Astrocyte (in vitro differentiated cells and primary cell): Measurements from ENCODE around the gene NDUFAF5. TPM values are rescaled to one million over a fixed set of nuclear protein-coding genes. Genes with fewer than 3 reads are reported as not detected.

Source experiments
- DNase-seq: peaks from one replicate; pipeline ENCODE4 v3.0.0-alpha.2; 2010; ENCODE audit warnings: low read depth
- FAIRE-seq: peaks from 2 replicates; lab custom pipeline; 2011; peaks lifted over from hg19 to GRCh38; lab: Jason Lieb, UNC
- H2AFZ ChIP-seq: 2 replicates; pipeline ENCODE4 v1.6.0; 2012; ENCODE audit warnings: low read depth, low read length, inconsistent platforms
- H3K27ac ChIP-seq: 2 replicates; pipeline ENCODE4 v1.5.1; 2011; ENCODE audit warnings: low read depth, low read length, inconsistent platforms
- H3K27me3 ChIP-seq: 2 replicates; pipeline ENCODE4 v1.6.0; 2011; ENCODE audit warnings: low read length, inconsistent platforms; ENCODE audit not compliant: insufficient read depth
- H3K36me3 ChIP-seq: 2 replicates; pipeline ENCODE4 v1.5.1; 2011; ENCODE audit warnings: low read length, inconsistent platforms; ENCODE audit not compliant: insufficient read depth
- H3K4me1 ChIP-seq: 2 replicates; pipeline ENCODE4 v1.5.1; 2011; ENCODE audit warnings: low read length, inconsistent platforms; ENCODE audit not compliant: insufficient read depth
- H3K4me2 ChIP-seq: 2 replicates; pipeline ENCODE4 v1.6.0; 2012; ENCODE audit warnings: low read length, inconsistent platforms
- H3K4me3 ChIP-seq: 2 replicates; pipeline ENCODE4 v1.5.1; 2011; ENCODE audit warnings: low read depth, mild to moderate bottlenecking, low read length, inconsistent platforms; ENCODE audit not compliant: insufficient read depth
- H3K79me2 ChIP-seq: 2 replicates; pipeline ENCODE4 v1.6.0; 2012; ENCODE audit warnings: mild to moderate bottlenecking, low read length, inconsistent platforms; ENCODE audit not compliant: insufficient read depth
- H3K9ac ChIP-seq: 2 replicates; pipeline ENCODE4 v1.6.0; 2012; ENCODE audit warnings: mild to moderate bottlenecking, low read length, inconsistent platforms
- H3K9me3 ChIP-seq: 2 replicates; pipeline ENCODE4 v1.5.1; 2012; ENCODE audit warnings: low read depth, mild to moderate bottlenecking, low read length, inconsistent platforms; ENCODE audit not compliant: insufficient read depth
- H4K20me1 ChIP-seq: 2 replicates; pipeline ENCODE4 v1.6.0; 2012; ENCODE audit warnings: low read length, inconsistent platforms; ENCODE audit not compliant: insufficient read depth
- H3K27ac Mint-ChIP-seq: one replicate; pipeline ENCODE4 v1.8.0; 2021; ENCODE audit warnings: mild to moderate bottlenecking, mixed read lengths; ENCODE audit not compliant: unreplicated experiment
- H3K27me3 Mint-ChIP-seq: one replicate; pipeline ENCODE4 v1.8.0; 2021; ENCODE audit warnings: low read depth, mixed read lengths; ENCODE audit not compliant: unreplicated experiment
- H3K36me3 Mint-ChIP-seq: one replicate; pipeline ENCODE4 v1.8.0; 2021; ENCODE audit warnings: low read depth, mixed read lengths; ENCODE audit not compliant: unreplicated experiment
- H3K4me1 Mint-ChIP-seq: one replicate; pipeline ENCODE4 v1.8.0; 2021; ENCODE audit warnings: low read depth, mixed read lengths; ENCODE audit not compliant: unreplicated experiment
- H3K4me3 Mint-ChIP-seq: one replicate; pipeline ENCODE4 v1.8.0; 2021; ENCODE audit warnings: mild to moderate bottlenecking, moderate library complexity, mixed read lengths; ENCODE audit not compliant: unreplicated experiment
- H3K9me3 Mint-ChIP-seq: one replicate; pipeline ENCODE4 v1.8.0; 2021; ENCODE audit warnings: mild to moderate bottlenecking, mixed read lengths; ENCODE audit not compliant: unreplicated experiment
- CTCF ChIP-seq: IDR thresholded peaks from 2 replicates; pipeline ENCODE4 v1.5.1; 2011; ENCODE audit warnings: low read depth, mild to moderate bottlenecking, inconsistent platforms, low read length, moderate library complexity; ENCODE audit not compliant: insufficient read depth
- EZH2 ChIP-seq: IDR thresholded peaks from 2 replicates; pipeline ENCODE4 v1.6.1; 2012; ENCODE audit warnings: mild to moderate bottlenecking, low read length, inconsistent platforms; ENCODE audit not compliant: insufficient read depth
- total RNA-seq: library from RNA; stranded (reverse); gene quantifications from 2 replicates; pipeline ENCODE4 v1.2.1, GENCODE V29; 2021

NDUFAF5 gene
- total RNA-seq, 1 donor from 2014 or later = 31.6 TPM

DNA sequence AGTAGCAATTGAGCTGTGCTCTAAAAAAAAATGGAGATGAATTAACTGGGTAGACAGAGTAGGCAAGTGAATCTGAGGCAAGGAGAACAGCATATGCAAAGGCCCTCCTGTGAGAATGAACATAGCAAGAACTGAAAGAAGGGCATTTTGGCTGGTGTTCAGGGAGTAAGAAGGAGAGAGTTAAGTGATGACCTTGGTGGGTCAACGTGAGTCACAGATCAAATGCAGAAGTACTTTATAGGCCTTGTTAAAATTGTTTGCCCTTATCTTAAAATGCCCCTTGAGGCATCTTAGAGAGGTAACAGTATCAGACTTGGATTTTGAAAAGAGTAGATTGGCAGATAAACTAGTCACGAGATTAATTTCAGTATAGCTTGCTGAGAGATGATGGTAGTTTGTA lies 24.5 kb downstream of the NDUFAF5 start:
- no peak for DNase-seq
- H3K27me3 Mint-ChIP-seq = no peaks in the 10 kb centered on the region
- Histone ChIP-seq H3K4me2 (no peak overlapping the region), H4K20me1 (peaks cover 6% of the 10 kb centered on the region), H3K79me2 (no peaks in the 10 kb centered on the region), H3K27ac (no peak overlapping the region), H3K4me3 (no peak overlapping the region), H3K4me1 (no peaks in the 10 kb centered on the region), H3K9ac (no peak overlapping the region), H3K27me3 (no peaks in the 10 kb centered on the region), H2AFZ (no peak overlapping the region), H3K36me3 (peaks cover 48% of the 10 kb centered on the region), H3K9me3 (no peaks in the 10 kb centered on the region)
- no peak overlapping the region for H3K4me3 Mint-ChIP-seq
- H3K4me1 Mint-ChIP-seq = no peaks in the 10 kb centered on the region
- H3K27ac Mint-ChIP-seq = no peak overlapping the region
- peaks cover 6% of the 10 kb centered on the region for H3K36me3 Mint-ChIP-seq
- FAIRE-seq = no peak
- H3K9me3 Mint-ChIP-seq = no peaks in the 10 kb centered on the region
- no peak for TF ChIP-seq CTCF
- no peak for TF ChIP-seq EZH2

DNA sequence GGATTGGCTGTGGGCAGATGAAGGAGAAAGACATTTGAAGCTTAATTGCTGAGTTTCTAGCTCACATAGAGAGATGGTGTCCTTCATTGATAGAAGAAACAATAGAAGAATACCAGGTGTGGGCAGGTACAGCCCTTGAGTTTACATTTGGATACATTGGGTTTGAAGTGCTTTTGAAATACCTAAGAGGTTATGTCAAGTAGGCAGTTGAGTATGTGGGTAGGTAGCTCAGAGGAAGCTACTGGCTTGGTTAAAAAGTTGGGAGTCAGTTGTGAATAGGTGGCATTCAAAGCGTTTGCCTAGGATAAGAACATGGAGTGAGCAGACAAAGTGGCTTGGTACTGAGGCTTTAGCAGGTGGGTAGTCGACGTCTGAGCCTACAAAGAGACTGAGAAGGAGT lies 25.0 kb downstream of the NDUFAF5 start:
- H3K4me2 ChIP-seq = no peak overlapping the region
- H3K27me3 ChIP-seq = no peaks in the 10 kb centered on the region
- H3K4me3 ChIP-seq = no peak overlapping the region
- no peaks in the 10 kb centered on the region for H3K4me1 ChIP-seq
- FAIRE-seq = no peak
- H3K36me3 Mint-ChIP-seq = peaks cover 6% of the 10 kb centered on the region
- DNase-seq = no peak
- H3K27ac Mint-ChIP-seq = no peak overlapping the region
- TF ChIP-seq CTCF (no peak), EZH2 (no peak)
- H3K79me2 ChIP-seq = no peaks in the 10 kb centered on the region
- peaks cover 43% of the 10 kb centered on the region for H3K36me3 ChIP-seq
- no peak overlapping the region for H3K4me3 Mint-ChIP-seq
- H3K9ac ChIP-seq = no peak overlapping the region
- no peaks in the 10 kb centered on the region for H3K9me3 Mint-ChIP-seq
- no peaks in the 10 kb centered on the region for H3K27me3 Mint-ChIP-seq
- H3K27ac ChIP-seq = no peak overlapping the region
- H2AFZ ChIP-seq = no peak overlapping the region
- no peaks in the 10 kb centered on the region for H3K9me3 ChIP-seq
- no peaks in the 10 kb centered on the region for H3K4me1 Mint-ChIP-seq
- H4K20me1 ChIP-seq = peaks cover 6% of the 10 kb centered on the region

DNA sequence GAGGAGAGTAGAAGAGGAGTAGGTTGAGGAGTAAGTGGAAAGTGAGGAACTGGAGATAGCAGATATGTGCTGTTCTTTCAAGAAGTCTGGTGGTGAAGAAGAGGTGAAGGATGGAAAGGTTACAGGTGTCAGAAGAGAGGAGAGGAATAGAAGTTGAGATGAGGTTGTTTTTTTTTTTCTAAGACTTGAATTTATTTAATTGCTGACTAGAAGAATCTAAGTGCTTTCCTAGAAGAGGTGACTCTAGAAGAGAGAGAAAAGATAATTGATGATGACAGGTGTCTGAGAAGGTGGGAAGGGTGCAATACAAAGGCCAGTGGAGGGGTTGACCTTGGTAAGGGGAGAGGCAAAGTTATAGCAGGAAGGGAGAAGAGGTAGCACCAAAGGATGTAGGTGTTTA lies 25.6 kb downstream of the NDUFAF5 start:
- H3K9ac ChIP-seq = no peak overlapping the region
- H3K4me1 Mint-ChIP-seq = no peaks in the 10 kb centered on the region
- H3K36me3 ChIP-seq = peaks cover 44% of the 10 kb centered on the region
- FAIRE-seq = no peak
- H3K36me3 Mint-ChIP-seq = peaks cover 8% of the 10 kb centered on the region
- H3K27ac Mint-ChIP-seq = no peak overlapping the region
- no peaks in the 10 kb centered on the region for H3K9me3 ChIP-seq
- no peaks in the 10 kb centered on the region for H3K27me3 ChIP-seq
- no peak overlapping the region for H3K4me3 Mint-ChIP-seq
- no peak for DNase-seq
- no peak overlapping the region for H3K27ac ChIP-seq
- no peak overlapping the region for H3K4me3 ChIP-seq
- H2AFZ ChIP-seq = no peak overlapping the region
- H3K79me2 ChIP-seq = no peaks in the 10 kb centered on the region
- H3K4me1 ChIP-seq = no peaks in the 10 kb centered on the region
- no peaks in the 10 kb centered on the region for H3K27me3 Mint-ChIP-seq
- no peaks in the 10 kb centered on the region for H3K9me3 Mint-ChIP-seq
- H3K4me2 ChIP-seq = no peak overlapping the region
- peaks cover 6% of the 10 kb centered on the region for H4K20me1 ChIP-seq
- TF ChIP-seq CTCF = no peak
- TF ChIP-seq EZH2 = no peak
